Activated CD8-positive, alpha-beta T cell treated with anti-CD3 and anti-CD28 coated beads for 36 hours (primary cell): ENCODE results near the gene TMEM184A. TPM values are rescaled to one million over a fixed set of nuclear protein-coding genes. Genes with fewer than 3 reads are reported as not detected.

Experiments used
- ATAC-seq: fragments of 200-7000 bp; cut with Tn5 transposase; one replicate; pipeline ENCODE4 v1.10.0; 2021; ENCODE audit warnings: mild to moderate bottlenecking, moderate library complexity
- CTCF ChIA-PET: fragments of 350-600 bp; sonication (Branson Sonifier 250); formaldehyde crosslinking; loops from one replicate; lab custom pipeline; 2021; ENCODE audit warnings: antibody characterized with exemption; lab: Charles Lee
- POLR2A ChIA-PET: fragments of 350-600 bp; sonication (Branson Sonifier 250); formaldehyde crosslinking; loops from one replicate; lab custom pipeline; 2021; ENCODE audit warnings: antibody characterized with exemption; lab: Charles Lee
- DNase-seq: peaks from one replicate; pipeline ENCODE4 v3.0.0-alpha.2; 2020
- H3K27ac Mint-ChIP-seq: one replicate; pipeline ENCODE4 v1.8.0; 2021; ENCODE audit warnings: mild to moderate bottlenecking, mixed read lengths
- H3K27me3 Mint-ChIP-seq: one replicate; pipeline ENCODE4 v1.8.0; 2021; ENCODE audit warnings: mixed read lengths
- H3K36me3 Mint-ChIP-seq: one replicate; pipeline ENCODE4 v1.8.0; 2021; ENCODE audit warnings: low read depth, mixed read lengths
- H3K4me1 Mint-ChIP-seq: one replicate; pipeline ENCODE4 v1.8.0; 2021; ENCODE audit warnings: low read depth, mixed read lengths
- H3K4me3 Mint-ChIP-seq: one replicate; pipeline ENCODE4 v1.8.0; 2021; ENCODE audit warnings: mild to moderate bottlenecking, moderate library complexity, mixed read lengths
- H3K9me3 Mint-ChIP-seq: one replicate; pipeline ENCODE4 v1.8.0; 2021; ENCODE audit warnings: mixed read lengths
- CTCF ChIP-seq: fragments of 200-600 bp; IDR thresholded peaks from one replicate; pipeline ENCODE4 v1.8.0; 2022; ENCODE audit warnings: antibody characterized with exemption, mild to moderate bottlenecking
- intact Hi-C: fragments of 100-400 bp; cut with micrococcal nuclease; formaldehyde crosslinking; loops from one replicate; pipeline ENCODE4 v1.10.0; 2022
- total RNA-seq, 2 experiments: library from RNA; stranded (reverse); gene quantifications; one replicate each; pipeline ENCODE4 v1.2.3, GENCODE V29; 2021

Gene TMEM184A
- total RNA-seq, 2 experiments from 2014 or later, result not detected

GRCh38 chr7:1575809-1576208, 19.8 kb upstream of the TMEM184A start:
- ATAC-seq (no peak), DNase-seq (no peak)
- Mint-ChIP-seq H3K9me3 (no peaks in the 10 kb centered on the region), H3K4me3 (no peak overlapping the region), H3K4me1 (peaks cover 24% of the 10 kb centered on the region), H3K27me3 (no peaks in the 10 kb centered on the region), H3K27ac (no peak overlapping the region), H3K36me3 (peaks cover 6% of the 10 kb centered on the region)
- CTCF ChIA-PET, result no interaction called here
- intact Hi-C loops, result no loop called here
- TF ChIP-seq CTCF, result no peak
- POLR2A ChIA-PET, result no interaction called here

GRCh38 chr7:1572111-1572822, 16.3 kb upstream of the TMEM184A start:
- ATAC-seq (no peak), DNase-seq (no peak)
- intact Hi-C loops, result no loop called here
- H3K27me3 Mint-ChIP-seq, result no peaks in the 10 kb centered on the region
- no peak overlapping the region for H3K4me3 Mint-ChIP-seq
- CTCF ChIA-PET, result no interaction called here
- TF ChIP-seq CTCF, result no peak
- H3K4me1 Mint-ChIP-seq, result peaks cover 32% of the 10 kb centered on the region
- POLR2A ChIA-PET, result no interaction called here
- H3K27ac Mint-ChIP-seq, result peak overlapping the region; percentile 6
- peaks cover 15% of the 10 kb centered on the region for H3K36me3 Mint-ChIP-seq
- no peaks in the 10 kb centered on the region for H3K9me3 Mint-ChIP-seq

GRCh38 chr7:1569833-1570632, 14.0 kb upstream of the TMEM184A start, which contains the start of gene PSMG3:
Gene PSMG3, minus strand, starts transcription at chr7:1570032. Its CDS starts 693 bp downstream, at chr7:1569339.
- intact Hi-C loops, result no loop called here
- Mint-ChIP-seq H3K36me3 (peaks cover 26% of the 10 kb centered on the region), H3K9me3 (no peaks in the 10 kb centered on the region), H3K27ac (peak within 1 kb of the TSS; percentile 91), H3K4me3 (peak within 1 kb of the TSS; percentile 81), H3K4me1 (peaks cover 38% of the 10 kb centered on the region), H3K27me3 (no peaks in the 10 kb centered on the region)
- DNase-seq (peak; percentile 93), ATAC-seq (peak; percentile 95)
- CTCF ChIA-PET, result interaction anchor here (1.2 kb wide), 1 partner anchor 9 kb away, joined by 6 read pairs; no protein-coding TSS in a partner anchor
- POLR2A ChIA-PET, result interaction anchor here (0.8 to 1.4 kb wide), 5 partner anchors 10 to 664 kb away, joined by 3 to 6 read pairs (median 3); no protein-coding TSS in a partner anchor
- no peak for TF ChIP-seq CTCF

GRCh38 chr7:1569440-1569832, 13.4 kb upstream of the TMEM184A start:
- H3K27ac Mint-ChIP-seq, result peak overlapping the region; percentile 83
- ATAC-seq (no peak), DNase-seq (no peak)
- CTCF ChIA-PET, result no interaction called here
- H3K9me3 Mint-ChIP-seq, result no peaks in the 10 kb centered on the region
- peaks cover 38% of the 10 kb centered on the region for H3K4me1 Mint-ChIP-seq
- POLR2A ChIA-PET, result interaction anchor here (0.8 to 1.4 kb wide), 2 partner anchors 13 to 66 kb away, joined by 3 read pairs; no protein-coding TSS in a partner anchor
- H3K4me3 Mint-ChIP-seq, result peak overlapping the region; percentile 81
- intact Hi-C loops, result no loop called here
- TF ChIP-seq CTCF, result no peak
- no peaks in the 10 kb centered on the region for H3K27me3 Mint-ChIP-seq
- H3K36me3 Mint-ChIP-seq, result peaks cover 26% of the 10 kb centered on the region
